RPMI7951 (cell line): Measurements from ENCODE around the gene SNCAIP. TPM values are rescaled to one million over a fixed set of nuclear protein-coding genes. Genes with fewer than 3 reads are reported as not detected.
"Not testable (repeated sequence)": the region's sequence is repeated elsewhere in the genome, so short reads cannot be mapped to it uniquely, and the experiment has no call there.

Experiments
- DNase-seq: peaks from one replicate; pipeline ENCODE4 v3.0.0-alpha.2; 2012; ENCODE audit warnings: low read depth
- total RNA-seq: library from RNA; depleted of rRNA; stranded (reverse); fragments of >200 nt; shearing (Covaris generic); gene quantifications from 2 replicates; pipeline ENCODE4 v1.2.3, GENCODE V29; 2014

Gene SNCAIP
- total RNA-seq, 1 experiment from 2014 or later = not detected

DNA sequence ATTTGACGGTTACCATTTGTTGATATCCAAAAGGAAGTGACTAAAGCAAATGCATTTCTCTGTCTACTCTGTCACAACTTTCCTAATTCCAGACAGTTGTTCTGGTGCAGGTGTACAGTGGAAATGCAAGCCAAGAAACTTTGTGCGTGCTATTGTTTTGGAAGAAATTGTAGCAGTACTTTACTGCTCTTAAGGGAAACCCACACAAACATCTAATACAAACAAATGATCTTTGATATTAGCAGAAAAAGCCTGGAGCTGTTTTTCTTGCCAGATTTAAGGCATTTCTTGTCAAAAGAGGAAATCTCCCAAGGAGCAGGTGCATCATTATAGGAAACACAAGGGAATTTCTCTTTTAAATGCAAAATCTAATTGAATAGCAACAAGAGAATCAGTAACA lies 2.0 kb downstream of the SNCAIP start:
- DNase-seq = no peak

DNA sequence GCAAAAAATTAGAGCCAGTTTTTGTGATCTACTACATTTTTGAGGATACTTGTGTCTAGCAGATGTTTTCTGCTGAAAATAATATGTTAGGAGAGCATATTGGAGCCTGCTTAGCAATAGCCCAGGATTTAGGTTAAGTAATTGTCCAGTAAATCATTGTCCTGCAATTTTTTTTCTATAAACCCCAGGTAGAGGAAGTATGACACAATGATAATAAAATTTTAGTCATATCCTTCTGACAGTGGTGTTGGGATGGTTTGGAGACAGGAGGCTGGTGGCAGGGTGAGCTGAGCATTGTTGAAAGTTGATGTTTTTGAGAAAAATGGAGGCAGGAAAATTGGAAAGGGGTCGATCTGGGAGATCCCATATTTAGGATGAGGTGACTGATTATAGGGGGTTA lies 3.5 kb downstream of the SNCAIP start:
- DNase-seq = no peak

DNA sequence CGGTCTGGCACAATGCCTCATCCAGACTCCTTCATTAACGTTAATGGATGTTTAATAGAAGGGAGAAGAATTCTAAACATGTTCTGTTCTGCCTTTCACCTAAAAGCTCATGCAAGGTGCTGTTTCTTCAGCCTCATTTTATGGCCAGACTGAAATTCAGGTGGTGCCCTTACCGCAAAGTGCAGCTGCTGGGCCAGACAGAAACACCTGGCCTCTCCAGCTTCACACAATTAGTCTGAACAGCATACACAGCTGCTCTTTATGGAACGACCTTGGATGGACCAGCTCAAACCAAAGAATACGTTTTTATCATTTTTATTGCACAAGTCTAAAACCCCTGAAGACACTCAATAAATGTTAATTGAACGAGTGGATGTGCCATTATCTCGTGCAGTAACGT lies 4.6 kb downstream of the SNCAIP start:
- no peak for DNase-seq

DNA sequence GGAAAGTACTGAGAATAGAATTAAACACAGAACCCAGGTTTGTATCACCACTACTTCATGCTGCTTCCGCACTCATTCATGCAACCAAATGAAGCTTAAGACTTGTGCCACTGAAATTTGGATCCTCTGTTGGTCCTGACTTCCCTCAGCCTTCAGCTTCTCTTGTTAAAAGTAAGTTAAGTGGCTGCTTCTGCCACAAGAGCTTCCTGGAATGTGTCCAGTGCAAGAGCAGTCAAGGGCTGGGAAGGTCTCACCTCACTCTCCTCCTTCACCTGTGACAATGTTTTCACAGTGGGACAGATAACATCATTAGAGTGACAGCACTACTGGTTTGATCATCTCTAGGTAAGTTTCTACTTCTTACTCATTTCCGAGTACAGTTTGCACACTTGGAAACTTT lies 7.9 kb downstream of the SNCAIP start:
- DNase-seq = no peak

DNA sequence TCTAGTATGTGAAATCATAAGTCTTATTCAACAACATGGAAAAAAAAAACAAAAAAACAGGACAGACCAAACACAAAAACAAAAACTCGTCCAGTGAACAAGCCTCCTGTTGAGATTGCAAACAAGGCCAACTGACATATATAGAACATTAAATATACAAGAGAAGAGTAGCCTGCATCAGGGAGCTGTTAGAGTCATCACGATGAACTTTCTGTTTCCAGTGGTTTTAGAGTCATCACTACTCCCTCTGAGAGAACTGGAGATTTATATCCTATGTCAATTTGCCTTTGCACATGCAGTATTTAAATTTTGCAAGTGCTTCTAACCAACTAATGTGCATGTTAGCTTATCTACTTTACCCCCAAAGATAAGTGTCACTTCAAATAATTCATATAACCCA lies 9.9 kb downstream of the SNCAIP start:
- no peak for DNase-seq

DNA sequence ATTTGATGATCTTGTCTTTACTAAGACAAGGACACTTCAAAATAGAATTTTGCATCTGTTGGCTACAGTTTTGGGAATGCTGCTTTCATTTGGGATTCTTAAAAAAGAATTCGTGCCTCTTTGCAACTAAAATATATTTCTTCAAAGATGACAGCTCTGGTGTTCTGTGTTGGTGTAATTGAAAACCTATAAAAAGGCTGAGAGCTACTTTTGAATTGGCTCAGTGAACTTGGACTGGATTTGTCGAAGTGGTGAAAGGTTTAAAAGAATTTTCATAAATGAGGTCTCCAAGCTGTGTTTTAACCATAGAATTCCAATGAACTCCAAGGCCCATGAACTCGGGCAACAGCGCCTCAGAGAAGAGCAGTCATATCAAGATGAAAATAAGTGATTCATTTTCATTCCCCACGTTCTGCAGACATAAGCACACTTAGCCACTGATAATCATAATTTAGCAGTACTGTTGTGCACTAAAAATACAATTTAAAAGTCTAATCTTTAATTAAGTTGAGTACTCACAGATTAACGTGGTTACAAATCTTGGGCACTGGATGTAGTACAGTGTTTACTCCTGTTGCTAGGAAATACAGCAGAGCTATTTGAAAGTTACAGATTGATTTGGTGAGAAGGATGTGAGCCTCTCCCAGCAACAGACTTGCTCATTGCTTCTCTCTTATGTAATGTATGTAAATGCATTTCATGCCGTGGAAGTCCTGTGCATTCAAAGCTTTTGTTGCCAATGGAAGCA lies 10.9 kb downstream of the SNCAIP start:
- DNase-seq = no peak

DNA sequence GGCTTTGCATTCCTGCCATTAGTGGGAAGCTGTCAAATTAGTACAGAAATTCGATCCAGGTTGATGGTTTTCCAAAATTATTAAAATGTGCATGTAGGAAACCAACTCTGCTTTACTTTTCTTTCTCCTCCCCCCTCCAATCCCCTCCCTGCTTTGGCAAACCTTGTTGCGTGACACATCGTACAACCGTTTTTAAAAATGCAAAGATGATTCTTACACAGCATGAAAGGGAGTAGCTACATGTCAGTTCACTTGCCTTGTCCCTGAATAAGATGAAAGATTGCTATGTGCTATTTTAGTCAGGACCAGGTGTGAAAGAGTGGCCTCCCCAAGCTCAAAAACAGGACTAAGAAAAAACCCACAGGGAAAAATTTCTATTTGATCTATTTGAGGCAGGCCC lies 11.7 kb downstream of the SNCAIP start:
- no peak for DNase-seq

DNA sequence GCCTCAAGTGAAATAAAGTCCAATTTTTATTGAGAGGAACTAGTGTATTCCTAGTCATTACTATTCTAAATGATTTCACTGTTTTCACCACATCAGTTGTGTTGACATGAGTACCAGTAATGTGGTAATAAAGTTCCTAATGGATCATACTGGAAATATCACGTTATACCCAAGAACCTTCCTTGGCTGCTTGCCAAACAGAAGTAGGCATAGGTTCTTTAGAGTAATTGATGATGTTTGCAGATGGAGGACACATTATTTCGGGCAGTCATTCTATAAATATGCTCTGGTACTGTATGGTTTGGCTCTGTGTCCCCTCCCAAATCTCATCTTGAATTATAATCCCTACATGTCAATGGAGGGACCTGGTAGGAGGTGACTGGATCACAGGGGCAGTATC lies 15.1 kb downstream of the SNCAIP start:
- no peak for DNase-seq

DNA sequence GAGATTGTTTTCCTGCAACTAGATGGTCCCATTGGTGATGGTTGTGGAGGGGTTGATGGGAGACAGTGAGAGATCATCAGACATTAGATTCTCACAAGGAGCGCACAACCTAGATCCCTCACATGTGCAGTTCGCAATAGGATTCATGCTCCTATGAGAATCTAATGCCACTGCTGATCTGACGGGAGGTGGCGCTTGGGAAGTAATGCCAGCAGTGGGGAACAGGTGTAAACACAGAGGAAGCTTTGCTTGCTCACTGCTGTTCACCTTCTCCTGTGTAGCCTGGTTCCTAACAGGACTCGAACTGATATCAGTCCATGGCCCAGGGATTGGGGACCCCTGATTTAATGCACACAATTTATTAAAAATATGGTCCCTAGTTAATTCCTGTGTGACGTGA lies 18.8 kb downstream of the SNCAIP start:
- no peak for DNase-seq

DNA sequence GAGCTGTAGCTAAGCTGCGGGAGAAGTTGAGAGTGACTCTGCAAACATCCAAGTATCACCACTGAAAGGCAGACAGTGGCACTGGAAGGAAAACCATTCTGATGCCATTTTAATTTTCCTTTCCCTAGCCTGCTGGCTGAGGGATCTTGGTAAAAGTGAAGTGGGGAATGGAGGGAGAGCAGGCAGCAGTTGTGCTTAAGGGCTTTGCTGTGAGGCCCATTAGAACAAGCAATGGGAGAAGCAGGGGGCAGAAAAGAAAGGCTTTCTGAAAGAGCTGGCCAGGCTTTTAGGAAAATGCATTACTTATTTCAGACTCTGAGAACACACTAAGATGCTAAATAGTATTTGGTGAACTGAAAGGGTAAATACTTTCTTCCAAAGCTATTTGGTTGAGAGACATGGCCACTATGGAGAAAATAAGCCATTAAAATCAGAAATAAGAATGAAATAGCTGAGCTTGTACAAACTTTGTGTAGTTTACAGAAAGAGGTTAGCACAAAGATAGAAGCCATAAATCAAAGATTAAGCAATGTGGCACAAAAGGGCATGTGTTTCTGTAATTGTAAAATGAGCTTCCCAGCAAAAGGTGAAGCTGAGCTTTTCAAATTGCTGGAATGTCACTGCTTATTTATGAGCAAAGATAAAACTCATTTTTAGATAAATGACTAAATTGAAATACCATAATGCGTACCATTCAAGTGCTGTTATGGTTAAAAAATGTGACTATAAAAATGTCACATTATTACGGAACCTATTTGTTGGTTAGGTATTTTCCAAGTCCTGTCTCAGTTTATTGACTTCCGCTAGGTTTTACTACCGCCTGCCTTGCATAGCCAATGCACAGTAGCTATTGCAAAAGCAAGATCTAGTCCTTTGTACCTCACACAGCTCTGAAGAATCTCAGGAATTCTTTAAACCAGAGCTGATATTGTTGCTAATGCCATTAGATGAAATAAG lies 20.8 kb downstream of the SNCAIP start:
- no peak for DNase-seq

DNA sequence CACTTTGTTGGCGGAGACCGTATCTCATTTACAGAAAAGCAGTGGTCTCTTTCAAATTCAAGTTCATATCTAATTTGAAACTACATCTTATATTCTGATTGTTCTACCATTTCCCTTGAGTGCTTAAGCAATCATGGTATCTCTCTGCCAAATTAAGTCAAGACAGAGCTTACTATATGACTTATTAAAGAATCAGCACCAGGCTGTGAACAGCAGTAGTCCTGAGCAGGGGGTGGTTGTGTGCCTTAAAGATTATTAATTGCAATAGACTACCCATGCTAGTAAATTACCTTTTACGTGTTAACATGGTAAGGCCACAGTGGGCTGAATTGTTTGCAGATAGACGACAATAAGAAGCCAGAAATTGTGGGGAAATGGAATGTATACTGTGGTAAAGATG lies 21.5 kb downstream of the SNCAIP start:
- DNase-seq = no peak

DNA sequence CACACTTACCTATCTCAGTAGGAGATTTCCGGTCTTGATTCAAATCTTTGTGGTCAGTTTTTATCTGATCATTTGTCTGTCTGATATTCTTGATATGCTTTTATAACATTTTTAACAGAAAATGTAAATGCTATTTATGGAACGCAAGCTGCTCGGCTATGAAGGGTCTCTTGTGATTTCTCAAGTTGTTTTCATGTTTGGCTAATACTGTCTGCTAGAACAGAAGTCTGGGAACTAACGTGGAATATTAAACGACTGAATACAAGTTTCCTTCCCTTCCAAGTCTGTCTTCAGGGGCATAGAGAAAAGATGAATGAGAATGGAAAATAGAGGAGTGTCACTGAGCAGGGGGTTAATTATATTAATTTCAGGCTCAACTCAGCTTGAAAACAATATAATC lies 27.6 kb downstream of the SNCAIP start:
- DNase-seq = no peak

DNA sequence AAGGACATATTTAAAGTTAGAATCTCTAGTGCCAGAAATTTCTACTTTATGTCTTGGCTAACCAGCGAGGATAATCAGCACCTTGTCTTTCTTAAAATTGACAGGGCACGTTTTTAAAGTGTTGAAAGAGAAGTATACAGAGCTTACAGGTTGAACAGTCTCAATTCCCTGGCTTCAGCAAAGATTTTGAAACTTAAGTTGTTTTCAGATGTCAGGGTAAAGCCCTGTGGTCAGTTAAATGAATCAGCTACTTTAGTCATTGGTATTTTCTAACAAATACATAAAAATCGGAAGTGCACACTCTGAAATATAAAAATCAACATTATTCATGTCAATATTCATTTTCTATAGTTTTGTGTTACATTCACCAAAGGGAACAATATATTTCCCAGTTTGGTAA lies 29.1 kb downstream of the SNCAIP start:
- DNase-seq = no peak

DNA sequence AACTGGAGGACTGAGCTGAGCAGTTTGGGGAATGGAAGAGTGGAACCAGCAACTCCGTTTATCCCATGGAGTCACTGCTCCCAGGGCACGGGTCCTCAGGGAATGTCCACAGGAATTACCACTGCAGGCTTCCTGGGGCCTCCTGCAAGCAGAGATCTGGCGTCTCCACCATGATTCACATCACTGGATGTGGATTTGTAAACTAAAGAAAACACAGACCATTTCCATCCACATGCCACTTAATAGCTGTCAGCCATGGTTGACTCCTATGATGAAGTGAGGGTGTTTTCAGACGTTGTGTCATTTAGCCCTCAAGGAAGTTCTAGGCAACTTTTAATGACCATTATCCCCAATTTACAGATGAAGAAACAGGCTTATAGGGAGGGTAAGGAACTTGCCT lies 30.2 kb downstream of the SNCAIP start:
- DNase-seq = no peak

DNA sequence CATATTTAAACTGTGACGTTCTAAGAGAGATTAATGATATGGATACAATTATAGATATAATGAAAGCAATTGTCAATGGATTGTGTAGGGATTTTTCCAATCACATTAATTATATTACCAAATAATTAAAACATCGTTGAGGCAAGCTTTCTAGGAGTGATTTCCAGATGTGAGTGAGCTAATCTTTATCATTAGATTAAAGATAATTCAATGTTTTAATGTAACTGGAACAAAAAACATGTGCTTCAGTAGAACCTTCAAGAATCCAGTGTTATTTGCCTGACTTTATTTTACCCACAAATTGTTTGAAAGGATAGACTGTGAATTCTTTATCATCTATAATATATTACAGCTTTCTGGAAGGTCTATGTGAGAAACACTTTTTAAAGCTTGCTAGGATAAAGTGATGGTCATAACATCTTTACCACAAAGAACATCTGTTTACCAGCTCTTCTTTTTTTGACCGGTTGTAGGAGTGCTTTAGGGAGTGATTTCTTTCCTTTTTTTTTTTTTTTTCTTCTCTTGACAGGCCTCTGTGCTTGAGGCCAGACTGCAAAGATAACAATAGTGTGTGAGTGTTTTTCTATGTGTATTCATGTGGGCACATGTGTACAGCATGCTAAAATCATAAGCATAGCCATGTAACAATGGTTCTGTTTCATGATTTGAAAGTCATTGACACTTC lies 35.0 kb downstream of the SNCAIP start:
- DNase-seq = no peak

DNA sequence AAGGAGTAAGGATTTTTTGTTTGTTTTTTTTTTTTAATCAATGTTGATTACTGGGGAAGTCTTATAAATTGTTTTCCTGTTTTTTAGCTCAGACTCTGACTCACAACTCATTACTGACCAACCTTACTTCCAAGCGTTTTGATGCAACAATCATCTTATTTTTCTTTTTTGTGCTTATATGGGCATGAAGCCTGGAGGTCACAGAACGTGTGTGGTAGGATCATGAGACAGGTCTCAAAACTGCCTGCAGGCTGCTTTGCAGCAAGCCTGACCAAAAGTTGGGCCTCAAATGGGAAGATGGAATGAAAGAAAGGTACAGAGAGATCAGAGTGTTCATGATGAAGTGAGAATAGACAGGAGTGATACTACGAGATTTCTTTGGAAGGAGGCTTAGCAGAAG lies 38.5 kb downstream of the SNCAIP start:
- no peak for DNase-seq

DNA sequence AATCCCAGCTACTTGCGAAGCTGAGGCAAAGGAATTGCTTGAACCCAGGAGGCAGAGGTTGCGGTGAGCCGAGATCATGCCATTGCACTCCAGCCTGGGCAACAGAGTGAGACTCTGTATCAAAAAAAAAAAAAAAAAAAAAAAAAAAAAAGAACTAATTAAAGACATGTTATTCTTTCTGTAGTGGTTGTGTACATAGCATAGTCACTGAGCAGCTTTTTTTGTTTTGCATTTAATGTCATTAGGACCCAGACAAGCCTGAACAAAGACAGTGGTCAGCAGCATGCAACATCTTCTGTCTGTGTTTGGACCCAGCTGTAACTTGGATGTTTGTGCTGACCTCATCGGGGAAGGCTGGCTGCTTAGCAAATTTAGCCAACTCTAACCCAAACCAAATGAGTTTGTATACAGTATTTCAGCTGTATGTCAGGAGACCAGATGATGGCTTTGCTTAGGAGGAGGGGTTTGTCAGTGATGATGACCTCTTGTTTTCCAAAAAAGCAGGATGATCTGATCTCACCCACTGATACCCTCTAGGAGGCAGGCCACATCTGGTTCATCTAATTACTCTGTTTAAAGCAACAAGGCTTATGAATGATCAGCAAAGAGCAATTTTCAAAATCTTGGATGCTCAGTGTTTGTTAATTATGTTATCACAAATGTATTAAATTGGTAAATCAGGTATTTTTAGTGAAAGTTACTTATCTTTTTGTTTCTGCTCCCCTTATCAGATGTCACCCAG lies 39.5 kb downstream of the SNCAIP start:
- DNase-seq = no peak

DNA sequence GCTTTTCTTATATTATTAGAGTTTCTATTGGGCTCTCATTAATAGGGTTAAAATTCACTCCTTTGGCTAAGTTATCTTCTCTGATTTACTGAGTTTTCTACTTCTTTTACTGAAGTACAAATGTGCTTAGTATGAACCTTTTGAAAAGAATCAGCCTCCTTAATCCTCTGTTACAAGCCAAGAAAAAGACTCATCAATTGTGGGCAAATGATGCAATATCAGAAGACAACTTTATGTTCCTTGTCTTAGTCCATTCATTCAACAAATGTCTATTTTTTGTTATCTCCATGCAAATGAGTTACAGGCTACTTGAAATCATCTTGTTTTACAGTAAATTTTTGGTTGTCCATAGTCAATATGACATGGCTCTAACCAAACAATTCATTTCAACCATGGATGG lies 40.3 kb downstream of the SNCAIP start:
- DNase-seq = no peak

DNA sequence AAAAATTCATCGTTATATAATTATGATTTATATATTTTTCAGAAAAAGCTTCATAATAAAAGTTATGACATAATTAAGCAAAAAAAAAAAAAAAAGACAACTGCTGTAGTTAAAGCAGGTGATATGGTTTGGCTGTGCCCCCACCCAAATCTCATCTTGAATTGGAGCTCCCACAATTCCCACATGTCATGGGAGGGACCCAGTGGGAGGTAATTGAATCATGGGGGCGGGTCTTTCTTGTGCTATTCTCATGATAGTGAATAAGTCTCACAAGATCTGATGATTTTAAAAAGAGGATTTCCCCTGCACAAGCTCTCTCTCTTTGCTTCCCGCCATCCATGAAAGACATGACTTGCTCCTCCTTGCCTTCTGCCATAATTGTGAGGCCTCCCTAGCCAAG lies 41.3 kb downstream of the SNCAIP start:
- DNase-seq = not testable (repeated sequence)

DNA sequence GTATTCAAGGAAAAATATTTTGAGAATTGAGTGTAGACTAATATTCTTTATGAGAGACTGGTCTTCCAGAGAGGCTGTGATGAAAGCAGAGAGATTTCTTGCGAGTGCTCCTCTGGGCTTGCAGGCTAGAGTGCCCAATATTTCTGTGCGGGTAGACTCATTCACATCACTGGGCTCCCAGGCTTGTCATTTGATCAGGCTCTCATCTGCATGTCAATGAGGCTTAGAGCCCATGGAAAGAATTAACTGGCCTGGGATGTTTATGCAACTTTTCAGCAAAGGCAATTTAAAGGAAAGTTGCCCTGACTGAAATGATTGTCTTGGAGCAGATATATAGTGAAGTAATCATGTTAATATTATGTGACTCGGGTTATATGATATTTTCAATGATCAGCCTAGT lies 42.3 kb downstream of the SNCAIP start:
- no peak for DNase-seq

DNA sequence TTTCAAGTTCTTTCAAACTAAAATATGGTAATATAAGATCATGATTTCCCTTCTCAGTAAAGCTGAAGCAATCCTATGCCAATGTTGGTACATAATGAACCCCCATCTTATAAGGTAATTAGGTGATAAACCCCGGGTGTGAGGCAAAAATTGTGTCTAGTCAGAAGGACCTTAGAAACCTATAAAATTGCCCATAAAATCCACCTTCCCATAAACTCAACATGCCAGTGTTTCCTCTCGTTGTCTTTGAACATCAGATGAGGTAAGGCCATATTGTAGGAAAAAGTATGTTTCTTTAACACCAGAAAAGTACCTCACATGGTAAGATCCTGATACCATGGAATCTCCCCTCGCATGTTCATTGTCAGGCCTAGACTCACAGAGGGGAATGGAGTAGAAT lies 43.3 kb downstream of the SNCAIP start:
- no peak for DNase-seq

DNA sequence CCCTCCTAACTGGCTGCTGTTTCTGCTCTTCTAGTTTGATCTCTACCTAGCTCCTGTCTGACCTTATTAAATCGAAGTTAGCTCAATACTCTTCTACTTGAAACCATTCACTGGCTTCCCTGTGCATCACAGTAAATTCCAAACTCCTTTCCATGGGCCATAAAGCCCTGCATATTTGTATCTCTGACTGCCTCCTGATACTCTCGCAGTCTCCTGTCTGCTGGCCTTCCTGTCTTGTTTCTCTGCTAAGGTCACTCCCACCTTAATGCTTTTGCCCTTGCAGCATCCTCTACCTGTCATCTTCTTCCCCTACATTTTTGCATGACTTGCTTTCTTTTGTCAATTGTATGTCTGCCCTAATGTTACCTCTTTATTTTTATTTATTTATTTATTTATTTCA lies 44.8 kb downstream of the SNCAIP start:
- no peak for DNase-seq
